ENCODE results near the gene PRRX1.

Gene PRRX1

GRCh38 chr1:170765712-170766330, 101.9 kb downstream of the PRRX1 start:
- Histone ChIP-seq H3K4me1 (ENCODE audit: control insufficient read depth in 1 of 2, insufficient read depth in 1 of 2, low read depth in 1 of 2, low read length in 1 of 2) (no peaks in the 10 kb centered on the region), H3K27me3 (no peaks in the 10 kb centered on the region), H3K9me3 (no peaks in the 10 kb centered on the region), H3K4me3 (ENCODE audit: low read depth in 1 of 2, low read length in 1 of 2) (no peak overlapping the region), H3K36me3 (no peaks in the 10 kb centered on the region), H3K27ac (no peak overlapping the region)
- TF ChIP-seq CTCF (IDR thresholded peaks at IDR 0.05), result no peak

GRCh38 chr1:170768929-170769328, 105.0 kb downstream of the PRRX1 start:
- Histone ChIP-seq H3K9me3 (no peaks in the 10 kb centered on the region), H3K36me3 (no peaks in the 10 kb centered on the region), H3K4me1 (ENCODE audit: control insufficient read depth in 1 of 2, insufficient read depth in 1 of 2, low read depth in 1 of 2, low read length in 1 of 2) (no peaks in the 10 kb centered on the region), H3K27me3 (no peaks in the 10 kb centered on the region), H3K27ac (no peak overlapping the region), H3K4me3 (ENCODE audit: low read depth in 1 of 2, low read length in 1 of 2) (no peak overlapping the region)
- no peak for TF ChIP-seq CTCF (IDR thresholded peaks at IDR 0.05)

GRCh38 chr1:170769691-170770090, 105.8 kb downstream of the PRRX1 start:
- no peaks in the 10 kb centered on the region for H3K9me3 ChIP-seq
- no peak for TF ChIP-seq CTCF (IDR thresholded peaks at IDR 0.05)
- H3K36me3 ChIP-seq, result no peaks in the 10 kb centered on the region
- H3K27me3 ChIP-seq, result no peaks in the 10 kb centered on the region
- no peaks in the 10 kb centered on the region for H3K4me1 ChIP-seq (ENCODE audit: control insufficient read depth in 1 of 2, insufficient read depth in 1 of 2, low read depth in 1 of 2, low read length in 1 of 2)
- no peak overlapping the region for H3K4me3 ChIP-seq (ENCODE audit: low read depth in 1 of 2, low read length in 1 of 2)
- H3K27ac ChIP-seq, result no peak overlapping the region

- Histone ChIP-seq H3K4me3 (ENCODE audit: low read depth in 1 of 2, low read length in 1 of 2) (no peak overlapping the region), H3K27me3 (no peaks in the 10 kb centered on the region), H3K4me1 (ENCODE audit: control insufficient read depth in 1 of 2, insufficient read depth in 1 of 2, low read depth in 1 of 2, low read length in 1 of 2) (no peaks in the 10 kb centered on the region), H3K36me3 (no peaks in the 10 kb centered on the region), H3K9me3 (no peaks in the 10 kb centered on the region), H3K27ac (no peak overlapping the region)
- TF ChIP-seq CTCF (IDR thresholded peaks at IDR 0.05), result no peak
Observed at GRCh38 chr1:170770254-170770653, 106.3 kb downstream of the PRRX1 start.

GRCh38 chr1:170776252-170776651, 112.3 kb downstream of the PRRX1 start:
- Histone ChIP-seq H3K27me3 (no peaks in the 10 kb centered on the region), H3K4me3 (ENCODE audit: low read depth in 1 of 2, low read length in 1 of 2) (no peak overlapping the region), H3K27ac (no peak overlapping the region), H3K36me3 (no peaks in the 10 kb centered on the region), H3K4me1 (ENCODE audit: control insufficient read depth in 1 of 2, insufficient read depth in 1 of 2, low read depth in 1 of 2, low read length in 1 of 2) (no peaks in the 10 kb centered on the region), H3K9me3 (no peaks in the 10 kb centered on the region)
- TF ChIP-seq CTCF (IDR thresholded peaks at IDR 0.05), result no peak

- H3K36me3 ChIP-seq, result no peaks in the 10 kb centered on the region
- no peak for TF ChIP-seq CTCF (IDR thresholded peaks at IDR 0.05)
- no peaks in the 10 kb centered on the region for H3K9me3 ChIP-seq
- H3K27ac ChIP-seq, result no peak overlapping the region
- no peaks in the 10 kb centered on the region for H3K4me1 ChIP-seq (ENCODE audit: control insufficient read depth in 1 of 2, insufficient read depth in 1 of 2, low read depth in 1 of 2, low read length in 1 of 2)
- no peaks in the 10 kb centered on the region for H3K27me3 ChIP-seq
- no peak overlapping the region for H3K4me3 ChIP-seq (ENCODE audit: low read depth in 1 of 2, low read length in 1 of 2)
Observed at GRCh38 chr1:170776777-170777176, 112.8 kb downstream of the PRRX1 start.

Data from neutrophil (primary cell).